ENCODE measurements around the gene TBPL1. TPM values are rescaled to one million over a fixed set of nuclear protein-coding genes. Genes with fewer than 3 reads are reported as not detected.
A peak's percentile ranks its signal among the peaks of the same experiment; 100 is the strongest.

The TBPL1 gene
- total RNA-seq, 1 donor from 2014 or later: 21.4 TPM

GRCh38 chr6:134005800-134006199 is 52.8 kb downstream of the TBPL1 start:
- DNase-seq (ENCODE audit: low read depth in 2 of 2): no peak

- no peak for DNase-seq (ENCODE audit: low read depth in 2 of 2)
These were observed 54.1 kb downstream of the TBPL1 start for GRCh38 chr6:134007077-134007476.

- no peak for DNase-seq (ENCODE audit: low read depth in 2 of 2)
These were observed 56.9 kb downstream of the TBPL1 start for GRCh38 chr6:134009876-134010275.

- DNase-seq (ENCODE audit: low read depth in 2 of 2): no peak
These were observed 57.4 kb downstream of the TBPL1 start for GRCh38 chr6:134010400-134010799.

GRCh38 chr6:134010974-134011373 is 58.0 kb downstream of the TBPL1 start:
- no peak for DNase-seq (ENCODE audit: low read depth in 2 of 2)

GRCh38 chr6:134014588-134015137 is 61.6 kb downstream of the TBPL1 start:
- no peak for DNase-seq (ENCODE audit: low read depth in 2 of 2)

- DNase-seq (ENCODE audit: low read depth in 2 of 2): no peak
These were observed 62.9 kb downstream of the TBPL1 start for GRCh38 chr6:134015719-134016557.

- DNase-seq (ENCODE audit: low read depth in 2 of 2): no peak
These were observed 63.5 kb downstream of the TBPL1 start for GRCh38 chr6:134016558-134016814.

GRCh38 chr6:134020071-134020470 is 67.0 kb downstream of the TBPL1 start:
- no peak for DNase-seq (ENCODE audit: low read depth in 2 of 2)

GRCh38 chr6:134020543-134020942 is 67.5 kb downstream of the TBPL1 start:
- no peak for DNase-seq (ENCODE audit: low read depth in 2 of 2)

GRCh38 chr6:134020968-134021367 is 67.9 kb downstream of the TBPL1 start:
- no peak for DNase-seq (ENCODE audit: low read depth in 2 of 2)

- no peak for DNase-seq (ENCODE audit: low read depth in 2 of 2)
These were observed 68.5 kb downstream of the TBPL1 start for GRCh38 chr6:134021396-134022122.

GRCh38 chr6:134022650-134023049 is 69.6 kb downstream of the TBPL1 start:
- DNase-seq (ENCODE audit: low read depth in 2 of 2): no peak

GRCh38 chr6:134026597-134026996 is 73.6 kb downstream of the TBPL1 start:
- DNase-seq (ENCODE audit: low read depth in 2 of 2): peak in 1 of 2 donors; percentile 25

GRCh38 chr6:134028438-134028837 is 75.4 kb downstream of the TBPL1 start:
- DNase-seq (ENCODE audit: low read depth in 2 of 2): no peak

- DNase-seq (ENCODE audit: low read depth in 2 of 2): peak; percentile 81 to 90
These were observed 76.8 kb downstream of the TBPL1 start for GRCh38 chr6:134029495-134030455.

- no peak for DNase-seq (ENCODE audit: low read depth in 2 of 2)
These were observed 78.8 kb downstream of the TBPL1 start for GRCh38 chr6:134031696-134032255.

- no peak for DNase-seq (ENCODE audit: low read depth in 2 of 2)
These were observed 81.5 kb downstream of the TBPL1 start for GRCh38 chr6:134034478-134034877.

GRCh38 chr6:134034961-134035822 is 82.2 kb downstream of the TBPL1 start:
- DNase-seq (ENCODE audit: low read depth in 2 of 2): peak; percentile 15 to 30

GRCh38 chr6:134035823-134036296 is 82.8 kb downstream of the TBPL1 start:
- DNase-seq (ENCODE audit: low read depth in 2 of 2): peak; percentile 54 to 83
